ENCODE measurements around the gene ZSWIM6. TPM values are rescaled to one million over a fixed set of nuclear protein-coding genes. Genes with fewer than 3 reads are reported as not detected.
A peak's percentile ranks its signal among the peaks of the same experiment; 100 is the strongest.

The ZSWIM6 gene
- total RNA-seq, 6 experiments from 2014 or later: 9.7 to 13.5 (median 11.7) TPM

DNA sequence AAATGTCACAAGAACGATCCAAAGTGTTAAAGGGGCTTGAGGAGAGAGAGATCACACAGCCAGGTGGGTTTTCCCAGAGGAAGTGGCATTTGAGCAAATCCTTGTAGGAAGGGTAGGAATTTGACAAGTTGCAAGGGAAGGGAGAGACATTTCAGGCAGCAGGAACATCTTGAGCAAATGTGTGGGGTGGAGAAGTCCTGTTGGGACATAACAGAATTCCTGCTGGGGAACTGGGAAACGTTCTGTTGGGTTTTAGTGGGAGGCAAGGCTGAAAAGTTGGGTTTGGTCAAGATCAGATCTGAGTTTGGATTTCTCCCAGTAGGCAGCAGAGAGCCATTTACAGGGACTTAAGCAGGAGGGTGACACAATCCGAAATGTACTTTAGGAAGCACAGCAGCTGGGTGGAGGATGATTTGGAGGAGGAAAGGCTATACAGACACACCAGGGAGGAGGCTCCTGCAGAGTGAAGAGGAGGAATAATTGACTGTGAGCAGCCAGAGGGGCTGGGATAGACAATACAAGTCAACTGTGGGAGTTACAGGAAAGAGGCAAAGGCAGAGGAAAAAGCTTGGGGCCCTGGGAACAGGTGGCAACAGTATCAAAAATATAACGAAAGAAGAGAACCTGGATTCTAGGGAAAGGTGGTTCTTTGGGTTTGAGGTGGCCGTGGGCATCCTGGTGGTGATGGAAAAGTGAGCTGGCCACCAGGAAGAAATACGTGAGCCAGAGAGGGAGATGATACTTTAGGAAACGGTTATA, 3.1 kb upstream of the ZSWIM6 start:
- H3K36me3 Mint-ChIP-seq (ENCODE audit: low read depth): peaks cover under 1% of the 10 kb centered on the region; the same call in 1 of the 2 replicates
- TF ChIP-seq, protein P1, sequence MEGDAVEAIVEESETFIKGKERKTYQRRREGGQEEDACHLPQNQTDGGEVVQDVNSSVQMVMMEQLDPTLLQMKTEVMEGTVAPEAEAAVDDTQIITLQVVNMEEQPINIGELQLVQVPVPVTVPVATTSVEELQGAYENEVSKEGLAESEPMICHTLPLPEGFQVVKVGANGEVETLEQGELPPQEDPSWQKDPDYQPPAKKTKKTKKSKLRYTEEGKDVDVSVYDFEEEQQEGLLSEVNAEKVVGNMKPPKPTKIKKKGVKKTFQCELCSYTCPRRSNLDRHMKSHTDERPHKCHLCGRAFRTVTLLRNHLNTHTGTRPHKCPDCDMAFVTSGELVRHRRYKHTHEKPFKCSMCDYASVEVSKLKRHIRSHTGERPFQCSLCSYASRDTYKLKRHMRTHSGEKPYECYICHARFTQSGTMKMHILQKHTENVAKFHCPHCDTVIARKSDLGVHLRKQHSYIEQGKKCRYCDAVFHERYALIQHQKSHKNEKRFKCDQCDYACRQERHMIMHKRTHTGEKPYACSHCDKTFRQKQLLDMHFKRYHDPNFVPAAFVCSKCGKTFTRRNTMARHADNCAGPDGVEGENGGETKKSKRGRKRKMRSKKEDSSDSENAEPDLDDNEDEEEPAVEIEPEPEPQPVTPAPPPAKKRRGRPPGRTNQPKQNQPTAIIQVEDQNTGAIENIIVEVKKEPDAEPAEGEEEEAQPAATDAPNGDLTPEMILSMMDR (IDR thresholded peaks at IDR 0.05): no peak
- peak overlapping the region; percentile 90 for H3K27ac Mint-ChIP-seq
- H3K27me3 Mint-ChIP-seq (ENCODE audit: insufficient read depth): no peaks in the 10 kb centered on the region; the same call in 1 of the 2 replicates
- DNase-seq: no peak
- peak overlapping the region; percentile 87 for H3K4me3 Mint-ChIP-seq
- H3K9me3 Mint-ChIP-seq: no peaks in the 10 kb centered on the region
- H3K4me1 Mint-ChIP-seq (ENCODE audit: low read depth): peaks cover 35% of the 10 kb centered on the region

DNA sequence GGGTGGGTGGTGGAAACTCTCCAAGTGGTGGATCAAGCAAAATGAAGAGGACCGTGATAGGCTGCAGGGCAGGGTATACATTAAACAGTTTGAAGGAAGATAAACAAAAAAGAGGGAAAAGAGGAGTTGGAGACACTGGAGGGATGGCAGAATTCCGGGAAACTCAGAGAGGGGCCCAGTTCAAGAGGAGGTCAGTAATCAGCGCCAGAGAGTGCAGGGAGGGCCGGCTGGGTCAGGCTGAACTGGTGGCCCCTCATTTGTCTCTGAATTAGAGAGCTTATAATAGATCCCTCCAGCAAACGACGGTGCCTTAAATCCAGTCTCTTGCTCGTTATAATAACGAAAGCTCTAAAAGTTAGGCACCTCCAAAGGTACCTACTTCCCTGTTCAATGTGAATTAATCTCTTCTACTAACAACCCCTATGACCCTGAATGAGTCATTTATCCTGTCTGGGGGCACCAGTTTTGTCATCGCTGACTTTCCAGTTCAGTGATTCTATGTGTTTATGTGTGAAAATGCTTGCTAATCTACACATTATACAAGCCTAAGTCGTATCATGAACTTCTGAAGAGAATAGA, 2.4 kb upstream of the ZSWIM6 start:
- no peak for DNase-seq
- peak overlapping the region; percentile 90 for H3K27ac Mint-ChIP-seq

DNA sequence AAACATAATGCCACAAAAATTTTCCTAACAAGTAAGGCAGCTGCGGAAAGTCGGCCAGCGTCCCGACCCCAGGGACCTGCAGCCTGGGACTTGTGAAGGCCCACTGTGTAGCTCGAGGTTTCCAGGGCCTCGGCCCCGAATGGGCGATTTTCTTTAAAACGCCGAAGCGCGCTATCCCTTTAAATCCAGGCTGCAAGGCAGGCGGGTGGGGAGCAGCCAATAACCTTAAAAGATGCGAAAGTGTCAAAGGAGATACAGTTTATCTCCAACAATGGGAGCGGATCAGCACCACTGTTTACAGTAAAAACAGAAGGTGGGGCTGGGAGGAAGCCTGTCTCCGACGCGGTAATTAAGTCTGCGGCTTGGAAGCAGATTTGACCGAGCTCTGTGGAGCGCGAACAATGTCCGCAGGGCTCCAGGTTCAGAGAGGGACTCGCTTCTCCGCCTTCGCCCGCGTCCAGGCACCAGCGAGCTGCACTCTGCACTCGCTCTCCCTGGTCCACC, 1.7 kb upstream of the ZSWIM6 start:
- Mint-ChIP-seq H3K9me3 (no peaks in the 10 kb centered on the region), H3K4me1 (ENCODE audit: low read depth) (peaks cover 49% of the 10 kb centered on the region), H3K27me3 (ENCODE audit: insufficient read depth) (no peaks in the 10 kb centered on the region; the same call in 1 of the 2 replicates), H3K36me3 (ENCODE audit: low read depth) (peaks cover 5% of the 10 kb centered on the region; the same call in 1 of the 2 replicates), H3K27ac (peak overlapping the region; percentile 90), H3K4me3 (peak overlapping the region; percentile 87)
- TF ChIP-seq, protein P1 (IDR thresholded peaks at IDR 0.05): no peak
- peak; percentile 51 for DNase-seq

More for the DNA sequence above, 2.4 kb upstream of the ZSWIM6 start:
- Mint-ChIP-seq H3K36me3 (ENCODE audit: low read depth) (peaks cover 5% of the 10 kb centered on the region; the same call in 1 of the 2 replicates), H3K9me3 (no peaks in the 10 kb centered on the region), H3K4me3 (peak overlapping the region; percentile 87), H3K4me1 (ENCODE audit: low read depth) (peaks cover 42% of the 10 kb centered on the region), H3K27me3 (ENCODE audit: insufficient read depth) (no peaks in the 10 kb centered on the region; the same call in 1 of the 2 replicates)
- TF ChIP-seq, protein P1 (IDR thresholded peaks at IDR 0.05): no peak

DNA sequence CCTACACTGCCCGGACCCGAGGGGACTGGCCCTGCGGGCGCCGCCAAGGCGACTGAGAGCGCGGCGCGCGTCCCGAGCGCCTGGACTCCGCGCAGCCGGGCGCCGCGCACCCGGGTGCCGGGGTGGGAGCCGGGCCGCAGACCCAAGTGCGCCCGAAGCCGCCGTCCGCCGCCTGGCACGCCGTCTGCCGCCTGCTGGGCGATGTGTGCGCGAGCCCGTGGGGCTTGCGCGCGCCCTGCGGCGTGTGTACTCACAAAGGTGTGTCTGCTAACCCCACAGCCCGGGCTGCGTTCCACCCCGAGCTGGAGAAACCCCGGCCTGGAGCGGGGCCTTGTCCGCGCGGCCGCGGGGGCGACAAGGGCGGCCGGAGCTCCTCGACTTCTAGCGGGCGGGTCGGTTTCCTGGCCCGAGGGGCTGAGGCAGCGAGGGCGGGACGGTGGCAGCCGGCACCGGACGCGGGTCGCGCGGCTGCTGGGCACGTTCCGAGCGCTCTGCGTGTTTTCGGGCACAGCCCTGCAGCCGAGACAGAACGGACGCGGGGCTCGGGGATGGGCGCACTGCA, 1.1 kb upstream of the ZSWIM6 start:
- peak overlapping the region; percentile 87 for H3K4me3 Mint-ChIP-seq
- H3K27ac Mint-ChIP-seq: peak overlapping the region; percentile 90
- H3K27me3 Mint-ChIP-seq (ENCODE audit: insufficient read depth): no peaks in the 10 kb centered on the region; the same call in 1 of the 2 replicates
- TF ChIP-seq, protein P1 (IDR thresholded peaks at IDR 0.05): peak; percentile 75
- H3K9me3 Mint-ChIP-seq: no peaks in the 10 kb centered on the region
- H3K36me3 Mint-ChIP-seq (ENCODE audit: low read depth): peaks cover 5% of the 10 kb centered on the region; the same call in 1 of the 2 replicates
- peak; percentile 73 for DNase-seq
- peaks cover 53% of the 10 kb centered on the region for H3K4me1 Mint-ChIP-seq (ENCODE audit: low read depth)

DNA sequence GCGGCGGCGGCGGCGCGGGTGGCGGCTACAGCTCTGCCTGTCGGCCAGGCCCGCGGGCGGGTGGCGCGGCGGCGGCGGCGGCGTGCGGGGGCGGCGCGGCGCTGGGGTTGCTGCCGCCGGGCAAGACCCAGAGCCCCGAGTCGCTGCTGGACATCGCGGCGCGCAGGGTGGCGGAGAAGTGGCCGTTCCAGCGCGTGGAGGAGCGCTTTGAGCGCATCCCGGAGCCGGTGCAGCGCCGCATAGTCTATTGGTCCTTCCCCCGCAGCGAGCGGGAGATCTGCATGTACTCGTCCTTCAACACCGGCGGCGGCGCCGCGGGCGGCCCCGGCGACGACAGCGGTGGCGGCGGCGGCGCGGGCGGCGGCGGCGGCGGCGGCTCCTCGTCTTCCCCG, 296 bp downstream of the ZSWIM6 start:
- H3K27me3 Mint-ChIP-seq (ENCODE audit: insufficient read depth): no peaks in the 10 kb centered on the region; the same call in 1 of the 2 replicates
- peak overlapping the region; percentile 87 for H3K4me3 Mint-ChIP-seq
- no peaks in the 10 kb centered on the region for H3K9me3 Mint-ChIP-seq
- TF ChIP-seq, protein P1 (IDR thresholded peaks at IDR 0.05): no peak
- no peak for DNase-seq
- H3K36me3 Mint-ChIP-seq (ENCODE audit: low read depth): peaks cover 19% of the 10 kb centered on the region
- peak overlapping the region; percentile 87 for H3K27ac Mint-ChIP-seq
- H3K4me1 Mint-ChIP-seq (ENCODE audit: low read depth): peaks cover 52% of the 10 kb centered on the region
